C4-2B (cell line): ENCODE measurements around the gene SFT2D2.

Source experiments
- ZFX ChIP-seq: fragments of 450-650 bp; IDR thresholded peaks from 2 replicates; pipeline ENCODE4 v1.6.1; 2017
- TF ChIP-seq, protein P1 (sequence below): fragments of 450-650 bp; conservative IDR thresholded peaks from 2 replicates; pipeline ENCODE4 v1.5.1; 2017; ENCODE audit warnings: mild to moderate bottlenecking

DNA sequence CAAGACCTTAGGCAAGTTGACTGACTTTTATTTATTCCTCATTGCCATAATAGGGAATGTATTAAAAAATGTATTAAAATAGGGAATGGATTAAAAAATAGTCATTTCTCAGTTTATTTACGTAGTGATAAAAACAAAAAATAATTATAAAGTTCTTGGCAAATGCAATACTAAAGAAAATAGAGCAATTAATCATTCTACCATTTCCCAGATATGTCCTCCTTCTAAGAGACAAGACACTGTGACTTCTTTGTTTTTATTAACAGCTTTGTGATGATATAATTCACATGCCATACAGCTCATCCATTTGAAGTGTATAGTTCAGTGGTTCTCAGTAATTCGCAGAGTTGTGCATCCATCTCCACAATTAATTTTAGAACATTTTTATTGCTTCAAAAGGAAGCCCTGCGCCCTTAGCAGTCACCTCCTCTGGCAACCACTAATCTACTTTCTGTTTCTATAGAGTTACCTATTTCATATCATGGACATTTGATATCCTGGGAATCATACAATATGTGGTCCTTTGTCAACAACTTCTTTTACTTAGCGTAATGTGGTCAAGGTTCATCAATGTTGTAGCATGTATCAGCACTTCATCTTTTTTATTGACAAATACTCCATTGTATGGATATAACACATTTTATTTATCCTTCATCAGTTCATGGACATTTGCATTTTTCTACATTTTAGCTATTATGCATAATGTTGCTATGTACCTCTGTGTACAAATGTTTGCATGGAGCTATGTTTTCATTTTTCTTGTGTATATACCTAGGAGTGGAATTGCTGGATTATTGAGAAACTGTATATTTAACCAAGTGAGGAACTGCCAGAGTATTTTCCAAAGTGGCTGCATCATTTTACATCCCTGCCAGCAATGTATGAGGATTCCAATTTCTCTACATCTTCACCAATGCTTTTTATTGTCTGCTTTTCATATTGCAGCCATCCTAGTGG, 60.4 kb downstream of the SFT2D2 start:
- TF ChIP-seq, protein P1, sequence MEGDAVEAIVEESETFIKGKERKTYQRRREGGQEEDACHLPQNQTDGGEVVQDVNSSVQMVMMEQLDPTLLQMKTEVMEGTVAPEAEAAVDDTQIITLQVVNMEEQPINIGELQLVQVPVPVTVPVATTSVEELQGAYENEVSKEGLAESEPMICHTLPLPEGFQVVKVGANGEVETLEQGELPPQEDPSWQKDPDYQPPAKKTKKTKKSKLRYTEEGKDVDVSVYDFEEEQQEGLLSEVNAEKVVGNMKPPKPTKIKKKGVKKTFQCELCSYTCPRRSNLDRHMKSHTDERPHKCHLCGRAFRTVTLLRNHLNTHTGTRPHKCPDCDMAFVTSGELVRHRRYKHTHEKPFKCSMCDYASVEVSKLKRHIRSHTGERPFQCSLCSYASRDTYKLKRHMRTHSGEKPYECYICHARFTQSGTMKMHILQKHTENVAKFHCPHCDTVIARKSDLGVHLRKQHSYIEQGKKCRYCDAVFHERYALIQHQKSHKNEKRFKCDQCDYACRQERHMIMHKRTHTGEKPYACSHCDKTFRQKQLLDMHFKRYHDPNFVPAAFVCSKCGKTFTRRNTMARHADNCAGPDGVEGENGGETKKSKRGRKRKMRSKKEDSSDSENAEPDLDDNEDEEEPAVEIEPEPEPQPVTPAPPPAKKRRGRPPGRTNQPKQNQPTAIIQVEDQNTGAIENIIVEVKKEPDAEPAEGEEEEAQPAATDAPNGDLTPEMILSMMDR: no peak
- no peak for TF ChIP-seq ZFX
